Activated CD4-positive, alpha-beta T cell treated with anti-CD3 and anti-CD28 coated beads, Interleukin-2, amount 10 ng/mL, durations not matched to agents 7 days and 5 days (primary cell): ENCODE measurements around the gene SPATA31C1. TPM values are rescaled to one million over a fixed set of nuclear protein-coding genes. Genes with fewer than 3 reads are reported as not detected.

ENCODE experiments used
- CTCF ChIA-PET: fragments of 350-600 bp; sonication (Branson Sonifier 250); formaldehyde crosslinking; loops from one replicate; lab custom pipeline; 2021; ENCODE audit warnings: antibody characterized with exemption; lab: Charles Lee
- POLR2A ChIA-PET: fragments of 350-600 bp; sonication (Branson Sonifier 250); formaldehyde crosslinking; loops from one replicate; lab custom pipeline; 2021; ENCODE audit warnings: antibody characterized with exemption; lab: Charles Lee
- DNase-seq: peaks from one replicate; pipeline ENCODE4 v3.0.0-alpha.2; 2020
- H3K27ac Mint-ChIP-seq: one replicate; pipeline ENCODE4 v1.8.0; 2021; ENCODE audit warnings: mild to moderate bottlenecking, moderate library complexity, mixed read lengths
- H3K27me3 Mint-ChIP-seq: one replicate; pipeline ENCODE4 v1.8.0; 2021; ENCODE audit warnings: mixed read lengths
- H3K36me3 Mint-ChIP-seq: one replicate; pipeline ENCODE4 v1.8.0; 2021; ENCODE audit warnings: low read depth, mixed read lengths
- H3K4me1 Mint-ChIP-seq: one replicate; pipeline ENCODE4 v1.8.0; 2021; ENCODE audit warnings: mixed read lengths
- H3K4me3 Mint-ChIP-seq: one replicate; pipeline ENCODE4 v1.8.0; 2021; ENCODE audit warnings: mild to moderate bottlenecking, moderate library complexity, mixed read lengths
- H3K9me3 Mint-ChIP-seq: one replicate; pipeline ENCODE4 v1.8.0; 2021; ENCODE audit warnings: mixed read lengths
- total RNA-seq, 2 experiments: library from RNA; stranded (reverse); gene quantifications; one replicate each; pipeline ENCODE4 v1.2.3, GENCODE V29; 2021

SPATA31C1 gene
- total RNA-seq, 2 experiments from 2014 or later = not detected

DNA sequence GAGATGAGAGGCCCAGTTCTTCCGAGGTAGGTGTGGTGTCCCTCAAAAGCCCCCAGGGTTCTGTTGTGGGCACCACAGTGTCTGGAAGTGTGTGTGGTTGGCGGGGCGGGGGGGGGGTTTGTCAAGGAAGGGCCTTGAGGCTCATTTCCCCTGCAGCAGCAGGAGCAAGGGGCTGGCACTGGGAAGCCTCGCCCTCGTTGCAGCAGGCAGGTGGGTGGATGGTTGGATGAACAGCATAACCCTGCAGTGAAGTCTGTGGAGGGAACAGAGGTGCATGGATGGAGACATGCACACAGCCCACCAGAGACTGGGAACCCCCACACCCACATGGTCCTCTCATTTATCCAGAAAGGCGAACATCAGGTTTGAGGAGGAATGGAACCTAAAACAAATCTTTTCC lies 37.1 kb upstream of the SPATA31C1 start:
- no peak for DNase-seq
- Mint-ChIP-seq H3K4me1 (no peaks in the 10 kb centered on the region), H3K4me3 (no peak overlapping the region), H3K27ac (no peak overlapping the region), H3K27me3 (no peaks in the 10 kb centered on the region), H3K36me3 (no peaks in the 10 kb centered on the region), H3K9me3 (no peaks in the 10 kb centered on the region)
- CTCF ChIA-PET = no interaction called here
- POLR2A ChIA-PET = no interaction called here

DNA sequence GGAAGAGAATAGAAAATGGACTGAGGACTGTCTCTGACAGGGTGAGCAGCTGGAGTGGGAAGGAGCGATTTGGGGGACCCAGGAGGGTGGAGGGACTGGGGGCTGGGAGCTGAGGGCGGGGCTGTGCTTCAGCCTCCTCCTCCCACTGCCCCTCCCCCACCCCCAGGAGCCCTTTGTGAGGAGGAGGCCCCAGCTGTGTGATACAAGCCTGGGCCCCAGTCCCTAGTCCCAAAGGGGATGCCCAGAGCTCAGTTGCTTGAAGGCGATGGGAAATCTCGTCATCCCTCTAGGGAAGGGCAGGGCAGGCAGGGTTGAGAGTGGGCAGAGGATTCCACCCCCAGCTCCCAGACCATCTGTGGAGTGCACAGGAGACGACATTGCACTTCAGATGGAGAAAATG lies 35.1 kb upstream of the SPATA31C1 start, which contains the start of gene SPATA31E1:
SPATA31E1 (plus strand) TSS at position 251 of the 400 bp plus-strand sequence; CDS start at position 266, 15 bp downstream.
- Mint-ChIP-seq H3K36me3 (no peaks in the 10 kb centered on the region), H3K27ac (no peak within 1 kb of the TSS), H3K9me3 (no peaks in the 10 kb centered on the region), H3K27me3 (no peaks in the 10 kb centered on the region), H3K4me1 (no peaks in the 10 kb centered on the region), H3K4me3 (no peak within 1 kb of the TSS)
- CTCF ChIA-PET = no interaction called here
- POLR2A ChIA-PET = no interaction called here
- DNase-seq = no peak

DNA sequence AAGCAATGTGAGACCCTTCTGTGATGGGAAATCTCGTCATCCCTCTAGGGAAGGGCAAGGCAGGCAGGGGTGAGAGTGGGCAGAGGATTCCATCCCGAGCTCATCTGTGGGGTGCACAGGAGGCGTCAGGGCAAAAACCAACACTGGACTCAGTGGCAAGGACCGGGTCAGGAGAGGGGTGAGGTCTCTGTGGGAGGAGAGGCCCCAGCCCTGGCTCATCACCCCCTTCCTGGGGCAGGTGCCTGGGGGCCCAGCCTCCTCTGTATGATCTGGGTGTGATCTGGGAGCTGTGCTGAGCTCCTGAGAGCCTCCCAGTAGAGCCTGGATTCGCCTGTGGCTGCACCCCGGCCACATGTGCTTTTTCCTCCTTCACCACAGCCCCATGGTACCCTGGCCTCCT lies 34.5 kb upstream of the SPATA31C1 start:
- H3K4me1 Mint-ChIP-seq = no peaks in the 10 kb centered on the region
- H3K27me3 Mint-ChIP-seq = no peaks in the 10 kb centered on the region
- no peaks in the 10 kb centered on the region for H3K9me3 Mint-ChIP-seq
- H3K27ac Mint-ChIP-seq = no peak overlapping the region
- H3K36me3 Mint-ChIP-seq = no peaks in the 10 kb centered on the region
- DNase-seq = no peak
- CTCF ChIA-PET = interaction anchor here (1.0 kb wide), 1 partner anchor 30 kb away, joined by 3 read pairs; no protein-coding TSS in a partner anchor
- no peak overlapping the region for H3K4me3 Mint-ChIP-seq
- POLR2A ChIA-PET = no interaction called here

DNA sequence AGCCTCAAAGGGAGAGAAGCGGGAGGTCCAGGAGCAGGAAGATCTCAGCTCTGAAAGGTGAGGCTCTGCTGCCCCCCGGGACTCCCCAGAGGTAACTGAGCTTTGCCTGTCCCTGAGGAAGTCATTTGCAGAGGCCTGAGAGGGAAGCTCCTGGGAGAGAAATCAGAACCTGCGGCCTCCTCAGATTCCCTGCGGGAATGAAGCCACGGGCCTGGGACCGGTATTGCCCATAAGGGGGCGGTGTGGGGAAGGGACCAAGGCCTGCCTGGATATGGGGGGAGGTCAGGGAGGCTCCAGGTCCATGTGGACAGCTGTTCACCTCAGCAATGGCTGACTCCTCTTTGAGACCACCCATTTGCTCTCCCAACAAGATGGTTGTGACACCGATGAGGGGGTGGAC lies 33.8 kb upstream of the SPATA31C1 start:
- Mint-ChIP-seq H3K36me3 (no peaks in the 10 kb centered on the region), H3K4me3 (no peak overlapping the region)
- POLR2A ChIA-PET = no interaction called here

DNA sequence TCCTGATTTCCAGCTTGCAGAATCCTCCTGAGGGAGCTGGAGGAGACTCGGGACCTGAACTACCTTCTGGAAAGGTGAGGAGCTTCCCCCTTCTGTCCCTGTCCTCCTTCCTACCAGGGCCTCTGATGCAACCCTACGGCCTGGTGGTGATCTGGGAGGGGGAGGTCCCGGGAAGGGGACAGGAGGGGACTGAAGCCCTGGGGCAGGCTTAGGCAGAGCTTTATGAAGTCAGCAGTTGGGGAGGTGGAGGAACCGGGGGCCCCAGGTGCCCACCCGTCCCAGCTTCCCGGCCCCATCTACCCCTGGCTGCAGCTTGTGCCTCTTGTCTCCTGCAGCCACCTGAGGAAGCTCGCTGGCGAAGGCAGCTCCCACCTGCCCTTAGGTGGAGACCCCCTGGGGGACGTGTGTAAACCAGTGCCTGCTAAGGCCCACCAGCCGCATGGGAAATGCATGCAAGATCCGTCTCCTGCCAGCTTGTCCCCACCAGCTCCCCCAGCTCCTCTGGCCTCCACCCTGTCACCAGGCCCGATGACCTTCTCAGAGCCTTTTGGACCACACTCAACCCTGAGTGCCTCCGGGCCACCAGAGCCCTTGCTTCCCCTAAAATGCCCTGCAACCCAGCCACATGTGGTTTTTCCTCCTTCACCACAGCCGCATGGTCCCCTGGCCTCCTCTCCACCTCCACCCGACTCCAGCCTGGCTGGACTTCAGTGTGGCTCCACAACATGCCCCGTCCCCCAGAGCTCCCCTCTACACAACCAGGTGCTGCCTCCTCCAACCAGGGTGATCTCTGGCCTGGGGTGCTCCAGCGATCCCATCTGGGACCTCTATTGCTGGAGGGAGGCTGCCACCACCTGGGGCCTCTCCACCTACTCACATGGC lies 32.9 kb upstream of the SPATA31C1 start:
- Mint-ChIP-seq H3K9me3 (no peaks in the 10 kb centered on the region), H3K36me3 (no peaks in the 10 kb centered on the region), H3K4me1 (no peaks in the 10 kb centered on the region), H3K27me3 (no peaks in the 10 kb centered on the region), H3K4me3 (no peak overlapping the region), H3K27ac (no peak overlapping the region)
- ChIA-PET POLR2A (no interaction called here), CTCF (interaction anchor here (1.2 kb wide), 1 partner anchor 14 kb away, joined by 6 read pairs; no protein-coding TSS in a partner anchor)
- no peak for DNase-seq

More for the DNA sequence above, 33.8 kb upstream of the SPATA31C1 start:
- Mint-ChIP-seq H3K9me3 (no peaks in the 10 kb centered on the region), H3K4me1 (no peaks in the 10 kb centered on the region), H3K27me3 (no peaks in the 10 kb centered on the region), H3K27ac (no peak overlapping the region)
- CTCF ChIA-PET = interaction anchor here (0.6 to 1.2 kb wide), 3 partner anchors 13 to 177 kb away, joined by 3 to 6 read pairs (median 4); no protein-coding TSS in a partner anchor
- no peak for DNase-seq

DNA sequence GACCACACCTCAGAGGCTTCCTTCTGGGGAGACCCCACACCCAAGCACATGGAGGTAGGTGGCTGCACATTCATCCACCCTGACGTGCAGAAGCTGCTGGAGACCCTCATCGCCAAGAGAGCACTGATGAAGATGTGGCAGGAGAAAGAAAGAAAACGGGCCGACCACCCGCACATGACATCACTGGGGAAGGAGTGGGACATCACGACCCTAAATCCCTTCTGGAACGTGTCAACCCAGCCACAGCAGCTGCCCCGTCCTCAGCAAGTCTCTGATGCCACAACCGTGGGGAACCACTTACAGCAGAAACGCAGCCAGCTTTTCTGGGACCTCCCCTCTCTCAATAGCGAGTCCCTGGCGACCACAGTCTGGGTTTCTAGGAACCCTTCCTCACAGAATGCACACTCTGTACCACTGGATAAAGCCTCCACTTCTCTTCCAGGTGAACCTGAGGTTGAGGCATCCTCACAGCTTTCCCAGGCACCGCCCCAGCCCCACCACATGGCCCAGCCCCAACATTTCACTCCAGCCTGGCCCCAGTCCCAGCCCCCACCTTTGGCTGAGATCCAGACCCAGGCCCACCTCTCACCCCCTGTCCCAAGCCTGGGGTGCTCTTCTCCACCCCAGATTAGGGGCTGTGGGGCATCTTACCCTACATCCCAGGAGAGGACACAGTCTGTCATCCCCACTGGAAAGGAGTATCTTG lies 32.1 kb upstream of the SPATA31C1 start:
- H3K36me3 Mint-ChIP-seq = no peaks in the 10 kb centered on the region
- no peak for DNase-seq
- no peaks in the 10 kb centered on the region for H3K27me3 Mint-ChIP-seq
- H3K4me3 Mint-ChIP-seq = no peak overlapping the region
- no peaks in the 10 kb centered on the region for H3K4me1 Mint-ChIP-seq
- H3K9me3 Mint-ChIP-seq = no peaks in the 10 kb centered on the region
- CTCF ChIA-PET = no interaction called here
- no peak overlapping the region for H3K27ac Mint-ChIP-seq
- POLR2A ChIA-PET = no interaction called here

DNA sequence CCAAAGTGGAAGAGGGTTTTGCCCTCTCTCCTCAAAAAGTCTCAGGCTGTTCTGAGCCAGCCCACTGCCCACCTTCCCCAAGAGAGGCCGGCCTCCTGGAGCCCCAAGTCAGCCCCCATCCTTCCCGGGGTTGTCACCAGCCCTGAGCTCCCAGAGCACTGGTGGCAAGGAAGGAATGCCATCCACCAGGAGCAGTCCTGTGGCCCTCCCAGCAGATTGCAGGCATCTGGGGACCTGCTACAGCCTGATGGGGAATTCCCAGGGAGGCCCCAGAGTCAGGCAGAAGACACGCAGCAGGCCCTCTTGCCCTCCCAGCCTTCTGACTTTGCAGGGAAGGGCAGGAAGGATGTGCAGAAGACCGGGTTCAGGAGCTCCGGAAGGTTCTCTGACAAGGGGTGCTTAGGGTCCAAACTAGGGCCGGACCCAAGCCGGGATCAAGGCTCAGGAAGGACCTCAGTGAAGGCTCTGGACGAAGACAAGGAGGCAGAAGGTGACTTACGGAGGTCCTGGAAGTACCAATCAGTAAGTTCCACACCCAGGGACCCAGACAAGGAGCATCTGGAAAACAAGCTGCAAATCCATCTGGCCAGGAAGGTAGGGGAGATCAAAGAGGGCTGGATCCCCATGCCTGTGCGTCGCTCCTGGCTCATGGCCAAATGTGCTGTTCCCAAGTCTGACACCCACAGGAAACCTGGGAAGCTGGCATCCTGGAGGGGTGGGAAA lies 31.4 kb upstream of the SPATA31C1 start:
- ChIA-PET POLR2A (no interaction called here), CTCF (no interaction called here)
- no peak overlapping the region for H3K27ac Mint-ChIP-seq
- no peak for DNase-seq
- H3K4me1 Mint-ChIP-seq = no peaks in the 10 kb centered on the region
- H3K4me3 Mint-ChIP-seq = no peak overlapping the region
- H3K36me3 Mint-ChIP-seq = no peaks in the 10 kb centered on the region
- no peaks in the 10 kb centered on the region for H3K9me3 Mint-ChIP-seq
- H3K27me3 Mint-ChIP-seq = no peaks in the 10 kb centered on the region

DNA sequence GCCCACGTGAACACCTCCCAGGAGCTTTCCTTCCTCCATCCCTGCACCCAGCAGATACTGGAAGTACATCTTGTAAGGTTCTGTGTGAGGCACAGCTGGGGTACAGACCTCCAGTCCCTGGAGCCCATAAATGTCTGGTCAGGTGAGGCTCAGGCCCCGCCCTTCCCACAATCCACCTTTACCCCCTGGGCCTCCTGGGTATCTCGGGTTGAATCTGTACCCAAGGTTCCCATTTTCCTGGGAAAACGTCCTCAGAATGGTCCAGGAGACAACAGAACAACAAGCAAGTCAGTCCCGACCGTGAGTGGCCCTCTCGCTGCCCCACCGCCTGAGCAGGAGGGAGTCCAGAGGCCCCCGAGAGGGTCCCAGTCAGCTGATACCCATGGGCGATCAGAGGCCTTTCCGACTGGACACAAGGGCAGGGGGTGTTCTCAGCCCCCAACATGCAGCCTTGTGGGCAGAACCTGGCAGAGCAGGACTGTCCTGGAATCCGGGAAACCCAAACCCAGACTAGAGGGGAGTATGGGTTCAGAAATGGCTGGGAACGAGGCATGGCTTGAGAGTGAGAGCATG lies 30.7 kb upstream of the SPATA31C1 start:
- no peaks in the 10 kb centered on the region for H3K9me3 Mint-ChIP-seq
- no peak for DNase-seq
- POLR2A ChIA-PET = no interaction called here
- no peaks in the 10 kb centered on the region for H3K36me3 Mint-ChIP-seq
- CTCF ChIA-PET = no interaction called here
- no peak overlapping the region for H3K27ac Mint-ChIP-seq
- H3K4me3 Mint-ChIP-seq = no peak overlapping the region
- H3K4me1 Mint-ChIP-seq = no peaks in the 10 kb centered on the region
- H3K27me3 Mint-ChIP-seq = no peaks in the 10 kb centered on the region

DNA sequence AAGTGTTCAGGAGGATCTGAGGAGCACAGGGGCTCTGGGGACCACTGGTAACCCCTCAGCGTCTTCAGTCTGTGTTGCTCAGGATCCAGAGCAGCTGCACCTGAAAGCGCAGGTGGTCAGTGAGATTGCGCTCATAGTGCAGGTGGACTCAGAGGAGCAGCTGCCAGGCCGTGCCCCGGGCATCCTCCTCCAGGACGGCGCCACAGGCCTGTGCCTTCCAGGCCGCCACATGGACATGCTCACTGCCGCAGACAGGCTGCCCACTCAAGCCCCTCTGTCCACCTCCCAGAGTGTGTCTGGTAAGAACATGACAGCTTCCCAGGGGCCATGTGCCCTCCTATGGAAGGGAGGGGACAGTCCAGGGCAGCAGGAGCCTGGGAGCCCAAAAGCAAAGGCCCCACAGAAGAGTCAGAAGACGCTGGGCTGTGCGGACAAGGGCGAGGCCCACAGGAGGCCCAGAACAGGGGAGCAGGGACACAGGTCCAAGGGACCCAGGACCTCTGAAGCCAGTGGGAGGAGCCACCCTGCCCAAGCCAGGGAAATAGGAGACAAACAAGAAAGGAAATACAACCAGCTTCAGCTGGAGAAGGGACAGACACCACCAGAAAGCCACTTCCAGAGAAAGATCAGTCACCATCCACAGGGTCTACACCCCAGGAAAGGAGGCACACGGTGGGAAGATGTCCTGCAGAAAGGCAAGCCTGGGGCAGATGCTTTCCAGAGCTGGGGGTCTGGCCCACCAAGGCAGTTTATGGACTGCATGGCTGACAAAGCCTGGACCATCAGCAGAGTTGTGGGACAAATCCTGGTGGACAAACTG lies 29.9 kb upstream of the SPATA31C1 start:
- ChIA-PET POLR2A (no interaction called here), CTCF (no interaction called here)
- Mint-ChIP-seq H3K27ac (no peak overlapping the region), H3K4me3 (no peak overlapping the region), H3K27me3 (no peaks in the 10 kb centered on the region), H3K36me3 (no peaks in the 10 kb centered on the region), H3K9me3 (no peaks in the 10 kb centered on the region), H3K4me1 (no peaks in the 10 kb centered on the region)
- DNase-seq = no peak

DNA sequence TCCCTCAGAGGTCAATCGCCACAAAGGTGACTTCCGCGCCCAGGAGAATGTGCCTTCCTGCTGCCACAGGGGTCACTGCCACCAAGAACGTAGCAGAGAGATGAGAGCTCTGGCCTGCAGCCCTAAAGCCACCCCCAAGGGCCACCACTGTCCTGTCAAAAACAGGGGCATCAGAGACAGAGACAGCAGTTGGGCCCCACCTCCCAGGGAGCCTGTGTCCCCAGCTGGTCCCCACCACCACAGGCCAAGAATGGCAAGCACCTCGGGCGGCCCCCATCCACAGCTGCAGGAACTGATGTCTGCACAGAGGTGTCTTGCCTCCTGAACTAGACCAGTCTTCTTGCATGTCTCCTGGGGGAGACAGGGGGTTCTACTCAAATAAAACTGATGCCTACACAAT lies 29.3 kb upstream of the SPATA31C1 start:
- DNase-seq = no peak
- no peak overlapping the region for H3K27ac Mint-ChIP-seq

DNA sequence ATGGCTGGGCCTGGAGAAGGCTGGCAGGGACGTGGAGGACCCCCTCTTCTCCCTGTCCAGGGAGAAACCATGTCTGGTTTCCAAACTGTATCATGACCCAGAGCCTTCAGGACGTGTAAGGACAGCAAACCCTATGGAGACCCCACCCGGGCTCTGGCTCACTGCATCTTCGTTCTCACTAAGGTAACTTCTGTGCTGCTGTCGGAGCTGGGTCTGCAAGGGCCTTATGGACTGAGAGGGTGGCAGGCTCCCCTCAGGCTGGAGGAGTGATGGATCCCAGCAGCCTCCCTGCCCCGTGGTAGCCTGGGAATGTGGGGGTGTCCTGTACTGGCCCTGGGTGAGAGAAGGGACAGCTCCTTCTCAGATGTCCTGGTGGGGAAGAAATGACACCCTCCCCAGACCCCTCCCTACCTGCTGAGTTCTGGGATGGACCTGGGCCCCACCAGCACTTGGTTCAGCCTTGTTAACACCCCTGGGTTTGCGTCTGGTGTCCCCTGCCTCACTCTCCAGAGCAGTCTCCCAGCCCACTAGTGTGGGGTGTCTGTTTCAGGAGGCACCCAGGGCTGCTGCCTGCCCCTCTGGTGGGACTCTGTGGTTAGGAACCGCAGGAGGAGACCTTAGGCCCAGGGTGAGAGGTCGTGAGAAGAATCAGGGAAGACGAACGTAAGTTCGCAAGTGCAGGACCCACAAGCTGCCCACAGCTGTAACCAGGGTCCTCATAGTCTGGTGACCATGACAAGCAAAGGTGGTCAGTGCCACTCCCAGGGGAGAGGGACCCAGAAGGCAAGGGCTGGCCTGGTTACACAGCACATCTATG lies 28.5 kb upstream of the SPATA31C1 start:
- POLR2A ChIA-PET = no interaction called here
- no peaks in the 10 kb centered on the region for H3K9me3 Mint-ChIP-seq
- H3K27ac Mint-ChIP-seq = no peak overlapping the region
- no peak for DNase-seq
- no peaks in the 10 kb centered on the region for H3K4me1 Mint-ChIP-seq
- peaks cover under 1% of the 10 kb centered on the region for H3K36me3 Mint-ChIP-seq
- CTCF ChIA-PET = no interaction called here
- no peak overlapping the region for H3K4me3 Mint-ChIP-seq
- H3K27me3 Mint-ChIP-seq = peaks cover 4% of the 10 kb centered on the region

More for the DNA sequence above, 29.3 kb upstream of the SPATA31C1 start:
- H3K36me3 Mint-ChIP-seq = no peaks in the 10 kb centered on the region
- H3K9me3 Mint-ChIP-seq = no peaks in the 10 kb centered on the region
- CTCF ChIA-PET = no interaction called here
- H3K4me1 Mint-ChIP-seq = no peaks in the 10 kb centered on the region
- H3K27me3 Mint-ChIP-seq = peaks cover 1% of the 10 kb centered on the region
- POLR2A ChIA-PET = no interaction called here
- no peak overlapping the region for H3K4me3 Mint-ChIP-seq
